GM13977 (cell line): ENCODE results near the gene DNASE2B.

Source experiments
- DNase-seq: peaks from one replicate; pipeline ENCODE4 v3.0.0; 2012; ENCODE audit warnings: low spot score
- CTCF ChIP-seq: IDR thresholded peaks from 2 replicates; pipeline ENCODE4 v1.5.1; 2012; ENCODE audit warnings: mild to moderate bottlenecking, control low read depth; ENCODE audit not compliant: insufficient read depth; ENCODE audit errors: extremely low read depth, missing control alignments
- in situ Hi-C: fragments of 300-500 bp; cut with MboI; formaldehyde crosslinking; loops from one replicate; pipeline ENCODE4 v1.12.0; 2022; ENCODE audit warnings: low sequenced_read_pairs, low pct_unique_long_range_greater_than_20kb, mixed read lengths, inconsistent platforms; ENCODE audit not compliant: unreplicated experiment

The DNASE2B gene

DNA sequence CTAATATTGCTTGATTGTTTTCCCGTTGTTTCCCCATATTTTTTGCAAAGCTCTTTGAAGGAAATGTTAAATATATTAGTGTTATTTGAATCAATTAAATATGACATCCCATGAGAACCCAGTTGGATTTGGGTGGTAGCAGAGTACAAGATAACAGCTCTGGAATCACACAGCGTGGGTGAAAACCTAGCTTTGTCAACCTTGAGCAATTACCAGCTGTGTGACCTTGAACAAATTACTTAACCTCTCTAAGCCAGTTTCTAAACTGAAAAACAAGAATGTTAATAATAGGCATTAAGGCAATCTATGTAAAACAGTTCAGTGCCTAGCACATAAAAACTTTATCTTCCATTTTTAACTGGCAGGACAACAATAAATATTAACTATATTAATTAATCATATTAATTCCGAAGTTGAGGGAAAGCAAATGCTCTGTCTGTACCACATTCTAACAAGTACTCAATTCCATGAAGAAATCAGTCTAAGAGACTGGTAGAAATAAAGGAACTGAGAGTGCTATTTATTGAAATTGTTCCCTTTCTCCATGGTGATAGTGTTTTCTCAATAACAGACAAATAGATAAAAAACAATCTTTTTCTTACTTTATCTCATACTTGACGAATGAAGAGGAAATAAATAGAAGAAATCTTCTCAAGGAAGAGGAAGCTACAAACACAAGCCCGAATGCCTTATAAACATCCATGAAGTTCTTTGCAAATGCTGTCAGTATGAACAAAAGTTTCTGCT is 27.0 kb downstream of the DNASE2B start:
- in situ Hi-C loops: no loop called here
- no peak for DNase-seq
- TF ChIP-seq CTCF: no peak

DNA sequence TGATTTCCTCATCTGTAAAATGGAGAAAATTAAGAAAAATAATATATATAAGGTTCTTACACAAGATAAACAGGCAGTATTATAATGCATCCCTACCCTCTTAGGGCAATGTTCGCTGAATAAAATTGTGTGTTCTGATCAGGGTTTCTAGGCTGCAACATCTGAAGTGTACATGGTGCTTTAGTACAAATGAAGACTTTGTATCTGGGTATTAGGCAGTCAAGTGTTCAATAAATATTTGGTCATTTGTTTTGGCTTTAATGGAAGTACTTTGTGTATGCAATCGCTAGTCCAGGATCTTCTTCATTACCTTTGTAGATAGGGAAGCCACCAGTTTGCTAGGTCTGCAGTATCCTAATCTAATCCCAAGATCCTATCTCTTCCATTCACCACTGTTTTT is 28.1 kb downstream of the DNASE2B start:
- TF ChIP-seq CTCF: no peak
- in situ Hi-C loops: no loop called here
- DNase-seq: no peak

GRCh38 chr1:84427250-84428188 is 29.2 kb downstream of the DNASE2B start:
- in situ Hi-C loops: no loop called here
- no peak for TF ChIP-seq CTCF
- no peak for DNase-seq

DNA sequence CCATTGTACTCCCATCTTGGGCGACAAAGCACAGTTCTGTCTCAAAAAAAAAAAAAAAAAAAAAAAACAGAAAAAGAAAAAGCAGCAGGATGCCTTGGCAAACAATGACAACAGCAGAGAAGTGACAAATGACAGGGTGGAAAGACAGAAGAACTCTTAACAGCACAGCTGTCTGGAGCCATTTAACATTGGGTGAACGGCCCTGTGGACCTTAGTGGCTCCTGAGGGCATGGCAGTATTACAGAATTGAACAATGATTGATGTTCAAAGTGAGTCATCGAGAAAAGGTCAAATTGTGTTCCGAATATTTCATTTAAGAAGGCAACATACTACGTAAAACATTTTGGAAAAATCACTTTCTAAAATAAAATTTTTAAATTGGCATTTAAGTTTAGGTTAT is 30.0 kb downstream of the DNASE2B start:
- TF ChIP-seq CTCF: no peak
- no peak for DNase-seq
- in situ Hi-C loops: no loop called here

- no peak for TF ChIP-seq CTCF
- in situ Hi-C loops: no loop called here
- no peak for DNase-seq
These were observed 30.9 kb downstream of the DNASE2B start for GRCh38 chr1:84429231-84429630.

GRCh38 chr1:84430546-84430945 is 32.3 kb downstream of the DNASE2B start:
- no peak for TF ChIP-seq CTCF
- in situ Hi-C loops: loop anchor here (10.0 kb wide), 3 partner anchors 286 to 486 kb away; partner anchors contain the start of gene PRKACB
- DNase-seq: no peak
